Measurements from ENCODE around the gene HOXA9.

Gene HOXA9

GRCh38 chr7:27124902-27125689 is 40.2 kb downstream of the HOXA9 start:
- DNase-seq (ENCODE audit: low read depth), result no peak

GRCh38 chr7:27124096-27124901 is 41.0 kb downstream of the HOXA9 start:
- no peak for DNase-seq (ENCODE audit: low read depth)

GRCh38 chr7:27123477-27124053 is 41.8 kb downstream of the HOXA9 start:
- no peak for DNase-seq (ENCODE audit: low read depth)

- DNase-seq (ENCODE audit: low read depth), result no peak
Observed at GRCh38 chr7:27123007-27123476, 42.3 kb downstream of the HOXA9 start.

GRCh38 chr7:27122077-27122910 is 43.0 kb downstream of the HOXA9 start:
- DNase-seq (ENCODE audit: low read depth), result no peak

GRCh38 chr7:27121684-27122076 is 43.7 kb downstream of the HOXA9 start:
- DNase-seq (ENCODE audit: low read depth), result no peak

GRCh38 chr7:27119412-27119911 is 45.9 kb downstream of the HOXA9 start:
- DNase-seq (ENCODE audit: low read depth), result no peak

- no peak for DNase-seq (ENCODE audit: low read depth)
Observed at GRCh38 chr7:27118580-27118979, 46.8 kb downstream of the HOXA9 start.

- DNase-seq (ENCODE audit: low read depth), result no peak
Observed at GRCh38 chr7:27117887-27118491, 47.3 kb downstream of the HOXA9 start.

GRCh38 chr7:27116962-27117886 is 48.1 kb downstream of the HOXA9 start:
- DNase-seq (ENCODE audit: low read depth), result no peak

- no peak for DNase-seq (ENCODE audit: low read depth)
Observed at GRCh38 chr7:27116031-27116961, 49.0 kb downstream of the HOXA9 start.

GRCh38 chr7:27115221-27116026 is 49.9 kb downstream of the HOXA9 start:
- DNase-seq (ENCODE audit: low read depth), result no peak

- DNase-seq (ENCODE audit: low read depth), result no peak
Observed at GRCh38 chr7:27114881-27115220, 50.5 kb downstream of the HOXA9 start.

GRCh38 chr7:27113991-27114769 is 51.2 kb downstream of the HOXA9 start:
- no peak for DNase-seq (ENCODE audit: low read depth)

GRCh38 chr7:27112955-27113949 is 52.1 kb downstream of the HOXA9 start:
- DNase-seq (ENCODE audit: low read depth), result no peak

Measured in activated T-cell treated with anti-CD3 and anti-CD28 coated beads for 24 hours (primary cell).